Uterus (tissue), 4 donors: ENCODE measurements around the gene TMC5. TPM values are rescaled to one million over a fixed set of nuclear protein-coding genes. Genes with fewer than 3 reads are reported as not detected.

Experiments used
- DNase-seq, 2 donors: peaks; one replicate each; pipeline ENCODE4 v3.0.0-alpha.2; 2019 to 2020
- H3K27ac ChIP-seq, 2 donors: fragments of 200-600 bp; sonication (generic); 1 replicate in 1 of 2; 2 replicates in 1 of 2; pipeline ENCODE4 v1.5.1; 2016 to 2018
- H3K27me3 ChIP-seq, 2 donors: fragments of 200-600 bp; sonication (generic); one replicate each; pipeline ENCODE4 v1.5.1; 2018 to 2019; ENCODE audit warnings: control low read depth in 1 of 2
- H3K36me3 ChIP-seq, 2 donors: fragments of 200-600 bp; sonication (generic); one replicate each; pipeline ENCODE4 v1.5.1; 2019; ENCODE audit warnings: control low read depth in 1 of 2
- H3K4me1 ChIP-seq, 2 donors: fragments of 200-600 bp; sonication (generic); one replicate each; pipeline ENCODE4 v1.5.1; 2018 to 2019; ENCODE audit warnings: control low read depth in 1 of 2
- H3K4me3 ChIP-seq, 2 donors: fragments of 200-600 bp; sonication (generic); 1 replicate in 1 of 2; 2 replicates in 1 of 2; pipeline ENCODE4 v1.5.1; 2018 to 2019; ENCODE audit warnings: mild to moderate bottlenecking in 1 of 2
- H3K9me3 ChIP-seq, 2 donors: fragments of 200-600 bp; sonication (generic); one replicate each; pipeline ENCODE4 v1.5.1; 2019; ENCODE audit warnings: control low read depth in 1 of 2
- CTCF ChIP-seq, 4 experiments: fragments of 200-600 bp in 2 of 4; fragments of 450-650 bp in 2 of 4; sonication (generic) in 2 of 4; IDR thresholded peaks; one replicate each; pipeline ENCODE4 v1.5.1; 2016 to 2019; ENCODE audit warnings: antibody characterized with exemption in 4 of 4, mild to moderate bottlenecking in 2 of 4, moderate library complexity in 1 of 4
- POLR2A ChIP-seq, 2 donors: fragments of 450-650 bp; IDR thresholded peaks; one replicate each; pipeline ENCODE4 v1.6.1; 2016; ENCODE audit warnings: antibody characterized with exemption in 2 of 2, mild to moderate bottlenecking in 1 of 2, moderate library complexity in 1 of 2
- intact Hi-C: fragments of 100-400 bp; cut with DNase I; formaldehyde crosslinking; loops from one replicate; pipeline ENCODE4 v1.15.1; 2023; ENCODE audit warnings: low total_unique reads
- total RNA-seq, 4 donors: library from RNA; depleted of rRNA in 3 of 4; stranded (reverse); fragments of >200 nt in 3 of 4; gene quantifications; one replicate each; pipeline versions ENCODE4 v1.1.0 to v1.2.4, GENCODE V29; 2014 to 2023
- donor health status: DM: yes; HTN: yes; CAD: no.

The TMC5 gene
- total RNA-seq, 4 donors from 2014 or later, result under 0.01 to 2.7 TPM; not detected in 2

GRCh38 chr16:19548144-19548543, 130.5 kb downstream of the TMC5 start:
- Histone ChIP-seq H3K9me3 (no peaks in the 10 kb centered on the region), H3K4me3 (no peak overlapping the region), H3K36me3 (no peaks in the 10 kb centered on the region), H3K4me1 (no peaks in the 10 kb centered on the region), H3K27me3 (no peaks in the 10 kb centered on the region), H3K27ac (no peak overlapping the region)
- intact Hi-C loops, result no loop called here
- DNase-seq, result no peak
- TF ChIP-seq POLR2A (IDR thresholded peaks at IDR 0.05) (no peak), CTCF (IDR thresholded peaks at IDR 0.05) (no peak)

Other genes with a start within 250 kb of the TMC5 start
- gene SYT17, start 249.6 kb upstream of the TMC5 start, total RNA-seq, result 1 to 10 TPM in 3 of 4 donors, under 1 TPM in 1; 0.29 to 4.4 (median 2.2) TPM
- not detected for gene CLEC19A, start 132.2 kb upstream of the TMC5 start, total RNA-seq
- gene GDE1, start 104.2 kb downstream of the TMC5 start, total RNA-seq, result 10 to 100 TPM; 12.9 to 43.9 (median 35.6) TPM
- gene CCP110, start 106.1 kb downstream of the TMC5 start, total RNA-seq, result 10 to 100 TPM in 3 of 4 donors, 1 to 10 TPM in 1; 5.1 to 52.7 (median 24.5) TPM
- gene VPS35L, start 137.8 kb downstream of the TMC5 start, total RNA-seq, result 100 to 1,000 TPM in 2 of 4 donors, 10 to 100 TPM in 2; 34.8 to 110 (median 88.2) TPM